HG03442 (cell line): ENCODE measurements around the gene ARHGAP42.
A peak's percentile ranks its signal among the peaks of the same experiment; 100 is the strongest.
"Not testable (repeated sequence)": the region's sequence is repeated elsewhere in the genome, so short reads cannot be mapped to it uniquely, and the experiment has no call there.

Source experiments
- ATAC-seq: cut with Tn5 transposase; IDR thresholded peaks from one replicate; pipeline ENCODE4 v1.9.1; 2021; ENCODE audit warnings: mild to moderate bottlenecking, moderate library complexity; ENCODE audit not compliant: unreplicated experiment

The ARHGAP42 gene

DNA sequence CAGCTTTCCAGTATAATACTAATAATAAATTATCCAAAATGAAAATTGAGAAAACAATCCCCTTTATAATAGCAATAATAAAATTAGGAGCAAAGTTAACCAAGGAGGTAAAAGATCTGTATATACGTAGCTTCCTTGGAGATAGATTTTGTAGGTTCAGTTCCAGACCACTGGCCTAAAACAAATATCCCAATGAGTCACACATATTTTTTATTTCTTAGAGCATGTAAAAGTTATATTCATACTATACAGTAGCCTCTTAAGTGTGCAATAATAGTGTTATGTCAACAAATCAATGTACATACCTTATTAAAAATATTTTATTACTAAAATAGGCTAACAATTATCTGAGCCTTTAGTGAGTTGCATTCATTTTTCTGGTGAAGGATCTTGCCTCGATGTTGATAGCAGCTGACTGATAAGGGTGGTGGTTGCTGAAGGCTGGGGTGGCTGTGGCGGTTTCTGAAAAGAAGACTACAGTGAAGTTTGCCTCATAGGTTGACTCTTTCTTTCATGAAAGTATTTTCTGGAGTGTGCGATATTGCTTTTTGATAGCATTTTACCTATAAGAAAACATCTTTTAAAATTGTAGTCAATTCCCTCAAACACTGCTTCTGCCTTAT lies 178.5 kb downstream of the ARHGAP42 start:
- ATAC-seq = no peak

GRCh38 chr11:100866453-100866852 lies 179.4 kb downstream of the ARHGAP42 start:
- ATAC-seq = no peak

GRCh38 chr11:100867606-100868005 lies 180.5 kb downstream of the ARHGAP42 start:
- ATAC-seq = no peak

GRCh38 chr11:100869328-100869727 lies 182.2 kb downstream of the ARHGAP42 start:
- no peak for ATAC-seq

DNA sequence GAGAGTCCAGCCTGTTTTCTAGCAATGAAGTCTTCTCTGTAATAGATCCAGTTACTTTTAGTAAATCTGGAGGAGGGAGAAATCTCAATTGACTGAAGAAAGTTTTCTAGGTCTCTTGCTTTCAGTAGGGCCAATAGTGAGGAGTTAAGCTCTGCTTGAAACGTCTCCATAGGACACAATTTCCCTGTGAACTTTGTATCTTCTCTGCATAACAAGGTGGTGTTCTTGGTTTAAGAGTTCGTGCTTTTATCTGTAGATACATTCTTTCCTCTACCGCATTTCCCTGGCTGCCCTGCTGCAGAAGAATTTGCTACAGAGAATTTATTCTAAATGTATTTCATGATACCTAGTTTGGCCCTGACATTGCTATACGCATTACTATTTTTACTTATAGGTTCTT lies 183.1 kb downstream of the ARHGAP42 start:
- ATAC-seq = no peak

- no peak for ATAC-seq
Observed at GRCh38 chr11:100872951-100873740, 186.1 kb downstream of the ARHGAP42 start.

GRCh38 chr11:100874203-100874602 lies 187.1 kb downstream of the ARHGAP42 start:
- no peak for ATAC-seq

DNA sequence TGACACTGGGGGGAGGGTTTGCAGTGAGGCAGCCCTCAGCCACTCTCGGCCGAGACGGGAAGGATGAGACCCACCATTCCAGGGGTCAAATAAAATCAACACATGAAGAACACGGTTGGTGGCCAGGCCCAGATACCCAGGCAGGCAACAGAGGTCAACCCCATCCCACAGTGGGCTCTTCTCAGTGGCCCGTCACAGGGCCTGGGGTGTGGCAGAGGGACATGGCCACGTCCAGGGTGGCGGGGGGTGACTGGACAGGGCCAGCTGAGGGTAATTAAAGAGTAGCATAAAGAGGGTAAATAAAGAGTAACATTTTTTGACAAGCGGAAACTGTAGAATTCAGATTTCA lies 188.4 kb downstream of the ARHGAP42 start:
- ATAC-seq = no peak

- ATAC-seq = peak; percentile 91
Observed at GRCh38 chr11:100876815-100877520, 189.9 kb downstream of the ARHGAP42 start.

GRCh38 chr11:100878474-100878873 lies 191.4 kb downstream of the ARHGAP42 start:
- no peak for ATAC-seq

DNA sequence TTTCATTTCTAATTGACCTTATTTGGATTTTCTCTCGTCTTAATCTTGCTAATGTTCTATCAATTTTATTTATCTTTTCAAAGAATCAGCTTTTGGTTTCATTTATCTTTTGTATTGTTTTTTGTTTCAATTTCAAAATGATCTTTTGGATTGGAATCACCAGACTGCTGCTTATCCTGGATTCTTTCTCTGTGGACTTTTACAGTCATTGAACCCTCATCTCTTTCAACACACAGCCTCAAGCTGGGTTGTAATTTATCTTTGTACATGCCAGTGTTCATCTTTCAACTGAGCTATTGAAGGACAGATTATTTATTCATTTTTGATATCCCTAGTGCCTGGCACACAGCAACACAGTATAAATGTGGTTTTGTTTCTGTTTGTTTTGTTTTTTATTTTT lies 195.9 kb downstream of the ARHGAP42 start:
- no peak for ATAC-seq

GRCh38 chr11:100883830-100884229 lies 196.7 kb downstream of the ARHGAP42 start:
- ATAC-seq = no peak

DNA sequence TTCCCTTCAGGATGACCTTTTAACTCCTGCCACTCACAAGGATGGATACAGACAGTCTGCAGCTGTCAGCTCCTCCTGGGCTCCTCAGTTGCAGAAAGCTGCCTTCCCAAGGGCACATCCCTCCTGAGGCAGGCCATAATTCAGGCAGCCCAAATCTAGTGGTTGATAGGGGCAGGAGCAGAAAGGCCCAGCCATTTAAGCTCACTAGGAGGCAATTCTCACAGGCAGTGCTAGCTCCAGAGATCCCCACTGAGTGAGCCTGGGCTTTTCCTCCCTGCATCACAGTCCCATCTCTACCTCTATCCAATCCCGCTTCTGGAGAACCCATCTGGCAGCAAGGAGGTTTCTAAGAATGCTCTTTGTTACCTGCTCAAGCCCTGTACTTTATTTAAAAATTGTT lies 200.6 kb downstream of the ARHGAP42 start:
- no peak for ATAC-seq

DNA sequence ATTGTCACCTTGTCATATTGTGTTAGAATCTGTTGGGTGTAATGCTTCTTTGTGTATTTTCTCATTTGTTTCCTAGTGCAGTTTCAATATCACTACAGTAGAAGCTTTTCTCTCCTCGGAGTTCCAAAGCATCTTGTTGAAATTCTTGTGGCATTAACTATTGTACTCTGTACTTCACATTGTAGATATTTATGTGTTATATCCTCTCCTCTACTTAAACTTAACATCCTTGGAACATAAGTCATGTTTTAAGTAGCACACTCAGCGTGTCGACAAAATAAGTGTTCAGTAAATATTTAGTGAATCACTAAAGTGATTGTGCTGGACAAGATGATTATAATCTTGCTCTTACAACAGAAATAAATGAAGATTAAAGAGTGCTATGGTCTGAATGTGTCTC lies 201.7 kb downstream of the ARHGAP42 start:
- no peak for ATAC-seq

DNA sequence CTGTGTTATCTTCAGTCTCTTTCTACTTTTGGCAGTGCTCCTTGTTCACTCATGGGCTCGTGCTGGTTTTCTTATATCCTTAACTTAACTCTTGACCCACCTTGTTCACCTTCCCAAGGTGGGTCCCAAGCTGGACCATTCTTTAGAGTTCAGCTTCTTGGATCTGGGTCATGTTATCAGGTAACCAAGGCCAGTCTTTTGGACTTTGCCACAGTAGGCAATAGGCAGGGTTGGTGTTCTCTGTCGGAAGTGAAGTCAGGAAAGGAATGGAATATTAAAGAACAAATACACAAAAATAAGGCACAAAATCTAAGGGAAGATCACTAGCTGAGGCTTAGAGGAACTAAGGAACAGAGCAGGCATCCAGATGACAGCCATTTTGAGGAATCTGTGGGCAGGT lies 202.7 kb downstream of the ARHGAP42 start:
- no peak for ATAC-seq

GRCh38 chr11:100890789-100891188 lies 203.7 kb downstream of the ARHGAP42 start:
- ATAC-seq = no peak

DNA sequence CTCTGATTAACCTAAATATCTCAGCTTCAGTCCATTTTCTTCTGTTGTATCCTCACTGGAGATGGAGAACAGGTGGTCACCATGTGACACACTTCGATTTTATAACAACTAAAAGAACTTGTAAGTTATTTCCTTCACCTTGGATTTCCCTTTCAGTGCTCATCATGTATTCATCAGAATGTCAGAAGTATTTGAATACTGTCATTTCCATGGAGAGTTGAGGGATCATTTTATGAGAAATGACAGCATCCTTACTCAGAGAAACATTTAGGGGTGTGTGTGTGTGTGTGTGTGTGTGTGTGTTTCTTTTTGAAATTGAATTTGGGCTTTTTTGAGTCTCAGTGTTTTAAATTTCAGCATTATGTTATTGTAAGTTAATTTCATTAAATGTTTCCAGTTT lies 205.8 kb downstream of the ARHGAP42 start:
- ATAC-seq = no peak

- ATAC-seq = no peak
Observed at GRCh38 chr11:100895449-100895848, 208.4 kb downstream of the ARHGAP42 start.

DNA sequence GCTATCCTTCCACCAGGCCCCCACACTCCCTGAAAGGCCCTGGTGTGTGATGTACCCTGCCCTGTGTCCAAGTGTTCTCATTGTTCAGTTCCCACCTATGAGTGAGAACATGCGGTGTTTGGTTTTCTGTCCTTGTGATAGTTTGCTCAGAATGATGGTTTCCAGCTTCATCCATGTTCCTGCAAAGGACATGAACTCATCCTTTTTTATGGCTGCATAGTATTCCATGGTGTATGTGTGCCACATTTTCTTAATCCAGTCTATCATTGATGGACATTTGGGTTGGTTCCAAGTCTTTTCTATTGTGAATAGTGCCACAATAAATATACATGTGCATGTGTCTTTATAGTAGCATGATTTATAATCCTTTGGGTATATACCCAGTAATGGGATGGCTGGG lies 208.9 kb downstream of the ARHGAP42 start:
- not testable (repeated sequence) for ATAC-seq

DNA sequence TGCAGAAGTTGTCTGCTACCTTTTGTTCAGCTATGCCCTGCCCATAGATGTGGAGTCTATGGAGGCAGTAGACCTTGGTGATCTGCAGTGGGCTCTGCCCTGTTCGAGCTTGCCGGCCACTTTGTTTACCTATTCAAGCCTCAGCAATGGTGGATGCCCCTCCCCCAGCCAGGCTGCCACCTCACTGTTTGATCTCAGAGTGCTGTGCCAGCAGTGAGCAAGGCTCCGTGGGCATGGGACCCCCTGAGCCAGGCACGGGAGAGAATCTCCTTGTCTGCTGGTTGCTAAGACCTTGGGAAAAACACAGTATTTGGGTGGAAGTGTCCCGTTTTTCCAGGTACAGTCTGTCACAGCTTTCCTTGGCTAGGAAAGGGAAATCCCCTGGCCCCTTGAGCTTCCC lies 214.4 kb downstream of the ARHGAP42 start:
- not testable (repeated sequence) for ATAC-seq

GRCh38 chr11:100902454-100903141 lies 215.5 kb downstream of the ARHGAP42 start:
- ATAC-seq = no peak
